ENCODE measurements around the gene RAB39A. TPM values are rescaled to one million over a fixed set of nuclear protein-coding genes. Genes with fewer than 3 reads are reported as not detected.
"Not testable (repeated sequence)": the region's sequence is repeated elsewhere in the genome, so short reads cannot be mapped to it uniquely, and the experiment has no call there.

Gene RAB39A
- total RNA-seq, 1 donor from 2014 or later = 10.8 TPM

DNA sequence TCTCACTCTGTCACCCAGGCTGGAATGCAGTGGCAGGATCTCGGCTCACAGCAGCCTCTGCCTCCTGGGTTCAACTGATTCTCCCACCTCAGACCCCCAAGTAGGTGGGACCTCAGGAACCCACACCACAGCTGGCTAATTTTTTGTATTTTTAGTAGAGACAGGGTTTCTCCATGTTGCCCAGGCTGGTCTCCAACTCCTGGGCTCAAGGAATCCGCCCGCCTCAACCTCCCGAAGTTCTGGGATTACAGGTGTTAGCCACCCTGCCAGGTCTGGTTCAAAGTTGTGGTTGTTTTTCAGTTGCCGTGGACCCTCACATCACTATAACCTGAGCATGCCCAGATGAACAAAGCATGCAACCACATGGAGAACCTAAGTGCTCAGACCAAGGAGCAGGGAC, 13.0 kb upstream of the RAB39A start:
- Mint-ChIP-seq H3K27ac (ENCODE audit: unreplicated experiment) (no peak overlapping the region), H3K9me3 (peaks cover 3% of the 10 kb centered on the region), H3K27me3 (ENCODE audit: low read depth) (no peaks in the 10 kb centered on the region), H3K4me3 (no peak overlapping the region), H3K4me1 (peaks cover 6% of the 10 kb centered on the region), H3K36me3 (ENCODE audit: low read depth) (peaks cover 3% of the 10 kb centered on the region)
- TF ChIP-seq, protein P1, sequence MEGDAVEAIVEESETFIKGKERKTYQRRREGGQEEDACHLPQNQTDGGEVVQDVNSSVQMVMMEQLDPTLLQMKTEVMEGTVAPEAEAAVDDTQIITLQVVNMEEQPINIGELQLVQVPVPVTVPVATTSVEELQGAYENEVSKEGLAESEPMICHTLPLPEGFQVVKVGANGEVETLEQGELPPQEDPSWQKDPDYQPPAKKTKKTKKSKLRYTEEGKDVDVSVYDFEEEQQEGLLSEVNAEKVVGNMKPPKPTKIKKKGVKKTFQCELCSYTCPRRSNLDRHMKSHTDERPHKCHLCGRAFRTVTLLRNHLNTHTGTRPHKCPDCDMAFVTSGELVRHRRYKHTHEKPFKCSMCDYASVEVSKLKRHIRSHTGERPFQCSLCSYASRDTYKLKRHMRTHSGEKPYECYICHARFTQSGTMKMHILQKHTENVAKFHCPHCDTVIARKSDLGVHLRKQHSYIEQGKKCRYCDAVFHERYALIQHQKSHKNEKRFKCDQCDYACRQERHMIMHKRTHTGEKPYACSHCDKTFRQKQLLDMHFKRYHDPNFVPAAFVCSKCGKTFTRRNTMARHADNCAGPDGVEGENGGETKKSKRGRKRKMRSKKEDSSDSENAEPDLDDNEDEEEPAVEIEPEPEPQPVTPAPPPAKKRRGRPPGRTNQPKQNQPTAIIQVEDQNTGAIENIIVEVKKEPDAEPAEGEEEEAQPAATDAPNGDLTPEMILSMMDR (conservative IDR thresholded peaks at IDR 0.05) = no peak
- DNase-seq (ENCODE audit: low read depth, low spot score) = no peak

DNA sequence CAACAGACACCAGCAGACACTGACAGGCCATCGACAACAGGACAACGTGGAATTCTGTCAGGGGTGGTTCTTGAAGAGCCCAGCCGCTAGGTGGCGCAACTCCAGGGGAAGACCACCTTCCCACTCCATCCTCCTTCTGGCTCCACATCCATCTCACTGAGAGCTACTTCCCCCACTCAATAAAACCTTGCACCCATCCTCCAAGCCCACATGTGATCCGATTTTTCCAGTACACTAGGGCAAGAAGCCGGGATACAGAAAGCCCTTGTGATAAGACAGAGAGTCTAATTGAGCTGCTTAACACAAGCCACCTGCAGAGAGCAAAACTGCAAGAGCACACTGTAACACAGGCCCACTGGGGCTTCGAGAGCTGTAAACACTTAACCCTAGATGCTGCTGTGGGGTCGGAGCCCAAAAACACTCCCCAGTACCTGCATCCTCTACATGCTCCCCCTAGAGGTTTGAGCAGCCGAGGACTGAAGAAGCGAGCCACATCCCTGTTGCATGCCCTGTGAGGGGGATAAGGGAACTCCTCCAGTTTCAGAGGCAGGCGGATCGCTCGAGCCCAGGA, 11.5 kb upstream of the RAB39A start:
- TF ChIP-seq, protein P1 (conservative IDR thresholded peaks at IDR 0.05) = peak; percentile 69

DNA sequence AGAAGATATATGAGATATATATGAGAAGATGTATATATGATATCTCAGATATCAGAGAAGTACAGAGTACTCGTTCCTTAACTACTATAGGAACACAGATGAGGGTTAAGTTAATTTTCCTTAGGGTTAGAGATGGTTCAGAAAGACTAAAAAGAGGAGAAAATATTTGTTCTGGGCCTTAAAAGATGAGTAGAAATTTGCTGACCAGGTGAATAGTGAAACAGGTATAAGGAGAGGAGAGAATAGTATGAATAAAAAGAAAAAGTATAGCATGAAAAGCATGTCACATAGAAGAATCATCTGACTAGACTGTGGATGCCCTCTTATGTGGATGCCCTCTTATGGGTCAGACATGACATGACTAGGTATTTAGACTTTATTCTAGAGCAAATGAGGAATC, 6.3 kb upstream of the RAB39A start:
- peaks cover 28% of the 10 kb centered on the region for H3K27me3 Mint-ChIP-seq (ENCODE audit: low read depth)
- H3K4me1 Mint-ChIP-seq = no peaks in the 10 kb centered on the region
- H3K9me3 Mint-ChIP-seq = no peaks in the 10 kb centered on the region
- H3K36me3 Mint-ChIP-seq (ENCODE audit: low read depth) = no peaks in the 10 kb centered on the region
- no peak overlapping the region for H3K4me3 Mint-ChIP-seq
- H3K27ac Mint-ChIP-seq (ENCODE audit: unreplicated experiment) = no peak overlapping the region
- DNase-seq (ENCODE audit: low read depth, low spot score) = no peak
- TF ChIP-seq, protein P1 (conservative IDR thresholded peaks at IDR 0.05) = no peak

More for the DNA sequence above, 11.5 kb upstream of the RAB39A start:
- no peaks in the 10 kb centered on the region for H3K9me3 Mint-ChIP-seq
- H3K27me3 Mint-ChIP-seq (ENCODE audit: low read depth) = no peaks in the 10 kb centered on the region
- DNase-seq (ENCODE audit: low read depth, low spot score) = peak; percentile 55
- H3K4me3 Mint-ChIP-seq = no peak overlapping the region
- H3K27ac Mint-ChIP-seq (ENCODE audit: unreplicated experiment) = no peak overlapping the region
- H3K36me3 Mint-ChIP-seq (ENCODE audit: low read depth) = no peaks in the 10 kb centered on the region
- H3K4me1 Mint-ChIP-seq = peaks cover 6% of the 10 kb centered on the region

DNA sequence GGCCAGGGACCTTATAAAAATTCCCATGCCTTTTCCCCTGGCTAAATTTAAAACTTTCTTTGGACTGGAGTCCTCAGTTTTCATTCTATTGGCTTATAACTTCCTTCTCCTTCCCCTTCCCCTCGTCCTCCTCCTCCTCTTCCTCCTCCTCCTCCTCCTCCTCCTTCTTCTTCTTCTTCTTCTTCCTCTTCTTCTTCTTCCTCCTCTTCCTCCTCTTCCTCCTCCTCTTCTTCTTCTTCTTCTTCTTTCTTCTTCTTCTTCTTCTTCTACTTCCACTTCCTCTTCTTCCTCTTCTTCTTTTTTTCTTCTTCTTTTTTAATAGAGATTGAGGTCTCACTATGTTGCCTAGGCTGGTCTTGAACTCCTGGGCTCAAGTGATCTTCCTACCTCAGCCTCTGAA, 4.7 kb upstream of the RAB39A start:
- H3K4me3 Mint-ChIP-seq; H3K9me3 Mint-ChIP-seq; H3K27ac Mint-ChIP-seq (ENCODE audit: unreplicated experiment); DNase-seq (ENCODE audit: low read depth, low spot score); H3K4me1 Mint-ChIP-seq; H3K36me3 Mint-ChIP-seq (ENCODE audit: low read depth): not testable (repeated sequence)
- peaks cover 28% of the 10 kb centered on the region for H3K27me3 Mint-ChIP-seq (ENCODE audit: low read depth)

DNA sequence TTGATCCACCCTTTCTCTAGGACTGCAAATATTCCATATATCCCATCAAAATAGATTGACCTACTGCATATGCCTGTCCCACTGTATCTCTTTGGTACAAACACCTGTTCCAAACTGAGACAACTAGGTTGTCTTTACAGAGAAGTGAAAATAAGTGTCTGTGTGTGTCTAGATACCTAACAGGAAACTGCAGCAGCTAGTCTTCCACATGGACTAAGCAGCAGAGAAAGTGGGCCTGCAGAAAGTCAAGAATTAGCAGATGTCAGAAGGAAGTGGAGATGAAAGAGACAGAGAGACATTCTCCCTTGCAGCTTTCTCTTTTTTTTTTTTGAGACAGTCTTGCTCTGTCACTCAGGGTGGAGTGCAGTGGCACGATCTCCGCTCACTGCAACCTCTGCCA, 3.9 kb upstream of the RAB39A start:
- Mint-ChIP-seq H3K27ac (ENCODE audit: unreplicated experiment) (no peak overlapping the region), H3K36me3 (ENCODE audit: low read depth) (no peaks in the 10 kb centered on the region), H3K9me3 (no peaks in the 10 kb centered on the region), H3K4me3 (no peak overlapping the region), H3K4me1 (peaks cover 7% of the 10 kb centered on the region), H3K27me3 (ENCODE audit: low read depth) (peaks cover 28% of the 10 kb centered on the region)
- no peak for DNase-seq (ENCODE audit: low read depth, low spot score)
- TF ChIP-seq, protein P1 (conservative IDR thresholded peaks at IDR 0.05) = no peak

DNA sequence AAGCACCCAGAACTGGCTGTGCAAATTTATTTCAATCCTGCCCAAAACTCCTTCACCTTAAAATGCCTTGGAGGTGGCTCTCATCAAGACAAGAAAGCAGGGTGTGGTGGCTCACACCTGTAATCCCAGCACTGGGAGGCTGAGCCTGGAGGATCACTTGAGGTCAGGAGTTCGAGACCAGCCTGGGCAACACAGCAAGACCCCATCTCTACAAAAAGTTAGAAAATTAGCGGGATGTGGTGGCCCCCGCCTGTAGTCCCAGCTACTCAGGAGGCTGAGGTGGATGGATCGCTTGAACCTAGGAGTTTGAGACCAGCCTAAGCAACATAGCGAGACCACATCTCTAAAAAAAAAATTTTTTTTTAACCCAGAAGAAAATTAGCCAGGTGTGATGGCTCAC, 689 bp upstream of the RAB39A start:
- Mint-ChIP-seq H3K4me3 (peak overlapping the region; percentile 88), H3K27me3 (ENCODE audit: low read depth) (peaks cover 24% of the 10 kb centered on the region), H3K4me1 (peaks cover 19% of the 10 kb centered on the region), H3K27ac (ENCODE audit: unreplicated experiment) (no peak overlapping the region), H3K36me3 (ENCODE audit: low read depth) (no peaks in the 10 kb centered on the region), H3K9me3 (no peaks in the 10 kb centered on the region)
- TF ChIP-seq, protein P1 (conservative IDR thresholded peaks at IDR 0.05) = no peak
- no peak for DNase-seq (ENCODE audit: low read depth, low spot score)

All from neural crest cell (in vitro differentiated cells).